HEK293 (cell line): ENCODE measurements around the gene BCL7A.

Experiments
- CTCF ChIA-PET: fragments of 350-600 bp; formaldehyde crosslinking; extraction: SDS; loops from one replicate; lab custom pipeline; 2021; ENCODE audit warnings: antibody characterized with exemption; lab: Yijun Ruan, JAX
- POLR2A ChIA-PET: fragments of 300-600 bp; formaldehyde crosslinking; extraction: SDS; loops from one replicate; lab custom pipeline; 2020; ENCODE audit warnings: antibody characterized with exemption, inconsistent platforms; lab: Yijun Ruan, JAX
- H3K27ac ChIP-seq: fragments of 200-500 bp; sonication (Bioruptor generic); 2 replicates; pipeline ENCODE4 v1.5.1; 2014; ENCODE audit warnings: low read depth, low read length, control low read depth, inconsistent platforms; ENCODE audit errors: extremely low read depth
- H3K36me3 ChIP-seq, 2 experiments: fragments of 200-500 bp in 1 of 2; sonication (Bioruptor generic) in 1 of 2; 1 replicate in 1 of 2; 2 replicates in 1 of 2; pipeline ENCODE4 v1.5.1; 2014 to 2017; ENCODE audit warnings: inconsistent platforms in 2 of 2, low read length in 2 of 2; ENCODE audit not compliant: control insufficient read depth in 2 of 2, insufficient read depth in 1 of 2
- H3K4me1 ChIP-seq: fragments of 200-500 bp; sonication (Bioruptor generic); 2 replicates; pipeline ENCODE4 v1.5.1; 2014; ENCODE audit warnings: mild to moderate bottlenecking, low read length, inconsistent platforms; ENCODE audit not compliant: control insufficient read depth, insufficient read depth
- H3K4me3 ChIP-seq: 2 replicates; pipeline ENCODE4 v1.5.1; 2011; ENCODE audit warnings: low read depth, mild to moderate bottlenecking, control low read depth, low read length, moderate library complexity
- H3K9me3 ChIP-seq: fragments of 200-500 bp; sonication (Bioruptor generic); 2 replicates; pipeline ENCODE4 v1.5.1; 2014; ENCODE audit warnings: low read depth, low read length, inconsistent platforms; ENCODE audit not compliant: control insufficient read depth, insufficient read depth
- KLF7 ChIP-seq: fragments of 450-650 bp; formaldehyde crosslinking; IDR thresholded peaks from 2 replicates; pipeline ENCODE4 v1.5.1; 2016; ENCODE audit warnings: missing biosample characterization, missing genetic modification characterization, borderline replicate concordance
- OSR2 ChIP-seq: fragments of 450-650 bp; formaldehyde crosslinking; IDR thresholded peaks from 2 replicates; pipeline ENCODE4 v1.5.1; 2016; ENCODE audit warnings: missing biosample characterization, missing genetic modification characterization
- ZBTB17 ChIP-seq: fragments of 450-650 bp; formaldehyde crosslinking; IDR thresholded peaks from 2 replicates; pipeline ENCODE4 v1.5.1; 2016; ENCODE audit warnings: missing biosample characterization, missing genetic modification characterization
- ZIC2 ChIP-seq: fragments of 450-650 bp; formaldehyde crosslinking; IDR thresholded peaks from 2 replicates; pipeline ENCODE4 v1.5.1; 2016; ENCODE audit warnings: missing biosample characterization, missing genetic modification characterization
- ZNF138 ChIP-seq: fragments of 450-650 bp; formaldehyde crosslinking; IDR thresholded peaks from 2 replicates; pipeline ENCODE4 v1.5.1; 2016; ENCODE audit warnings: missing biosample characterization, missing genetic modification characterization, borderline replicate concordance
- ZNF350 ChIP-seq: fragments of 450-650 bp; formaldehyde crosslinking; IDR thresholded peaks from 2 replicates; pipeline ENCODE4 v1.5.0; 2017; ENCODE audit warnings: missing biosample characterization, mild to moderate bottlenecking, missing genetic modification characterization
- ZNF391 ChIP-seq: fragments of 450-650 bp; formaldehyde crosslinking; IDR thresholded peaks from 2 replicates; pipeline ENCODE4 v1.5.1; 2016; ENCODE audit warnings: low read depth, missing biosample characterization, missing genetic modification characterization, borderline replicate concordance
- ZNF398 ChIP-seq: fragments of 450-650 bp; formaldehyde crosslinking; IDR thresholded peaks from 2 replicates; pipeline ENCODE4 v1.5.1; 2017; ENCODE audit warnings: missing biosample characterization, missing genetic modification characterization
- ZNF560 ChIP-seq: fragments of 450-650 bp; formaldehyde crosslinking; IDR thresholded peaks from 2 replicates; pipeline ENCODE4 v1.5.1; 2017; ENCODE audit warnings: missing biosample characterization, missing genetic modification characterization, borderline replicate concordance
- ZNF600 ChIP-seq: fragments of 450-650 bp; formaldehyde crosslinking; IDR thresholded peaks from 2 replicates; pipeline ENCODE4 v1.5.1; 2016; ENCODE audit warnings: missing biosample characterization, missing genetic modification characterization
- ZNF677 ChIP-seq: fragments of 450-650 bp; IDR thresholded peaks from 2 replicates; pipeline ENCODE4 v1.5.0; 2018; ENCODE audit warnings: missing biosample characterization, mild to moderate bottlenecking, missing genetic modification characterization, moderate library complexity
- ZNF692 ChIP-seq: fragments of 450-650 bp; formaldehyde crosslinking; IDR thresholded peaks from 2 replicates; pipeline ENCODE4 v1.5.1; 2016; ENCODE audit warnings: missing biosample characterization, missing genetic modification characterization
- TF ChIP-seq, protein P1 (sequence below): fragments of 450-650 bp; formaldehyde crosslinking; IDR thresholded peaks from 2 replicates; pipeline ENCODE4 v1.5.1; 2016; ENCODE audit warnings: missing biosample characterization, missing genetic modification characterization
- TF ChIP-seq, protein P2 (sequence below): fragments of 450-650 bp; formaldehyde crosslinking; IDR thresholded peaks from 2 replicates; pipeline ENCODE4 v1.5.1; 2016; ENCODE audit warnings: missing biosample characterization, missing genetic modification characterization
- TF ChIP-seq, protein P3 (sequence below): fragments of 450-650 bp; formaldehyde crosslinking; IDR thresholded peaks from 2 replicates; pipeline ENCODE4 v1.5.1; 2016; ENCODE audit warnings: missing biosample characterization, missing genetic modification characterization, borderline replicate concordance

The BCL7A gene

GRCh38 chr12:122099280-122099749, 77.6 kb downstream of the BCL7A start:
- POLR2A ChIA-PET = no interaction called here
- Histone ChIP-seq H3K4me3 (no peak overlapping the region), H3K9me3 (no peaks in the 10 kb centered on the region), H3K4me1 (peaks cover 27% of the 10 kb centered on the region), H3K36me3 (no peaks in the 10 kb centered on the region; a peak in 1 of 3 replicates), H3K27ac (no peak overlapping the region)
- no peak for TF ChIP-seq ZNF560 (tag by site-specific recombination)
- TF ChIP-seq, protein P1, sequence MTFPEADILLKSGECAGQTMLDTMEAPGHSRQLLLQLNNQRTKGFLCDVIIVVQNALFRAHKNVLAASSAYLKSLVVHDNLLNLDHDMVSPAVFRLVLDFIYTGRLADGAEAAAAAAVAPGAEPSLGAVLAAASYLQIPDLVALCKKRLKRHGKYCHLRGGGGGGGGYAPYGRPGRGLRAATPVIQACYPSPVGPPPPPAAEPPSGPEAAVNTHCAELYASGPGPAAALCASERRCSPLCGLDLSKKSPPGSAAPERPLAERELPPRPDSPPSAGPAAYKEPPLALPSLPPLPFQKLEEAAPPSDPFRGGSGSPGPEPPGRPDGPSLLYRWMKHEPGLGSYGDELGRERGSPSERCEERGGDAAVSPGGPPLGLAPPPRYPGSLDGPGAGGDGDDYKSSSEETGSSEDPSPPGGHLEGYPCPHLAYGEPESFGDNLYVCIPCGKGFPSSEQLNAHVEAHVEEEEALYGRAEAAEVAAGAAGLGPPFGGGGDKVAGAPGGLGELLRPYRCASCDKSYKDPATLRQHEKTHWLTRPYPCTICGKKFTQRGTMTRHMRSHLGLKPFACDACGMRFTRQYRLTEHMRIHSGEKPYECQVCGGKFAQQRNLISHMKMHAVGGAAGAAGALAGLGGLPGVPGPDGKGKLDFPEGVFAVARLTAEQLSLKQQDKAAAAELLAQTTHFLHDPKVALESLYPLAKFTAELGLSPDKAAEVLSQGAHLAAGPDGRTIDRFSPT = peak; percentile 64; the same call in 1 of the 2 replicates
- TF ChIP-seq, protein P2, sequence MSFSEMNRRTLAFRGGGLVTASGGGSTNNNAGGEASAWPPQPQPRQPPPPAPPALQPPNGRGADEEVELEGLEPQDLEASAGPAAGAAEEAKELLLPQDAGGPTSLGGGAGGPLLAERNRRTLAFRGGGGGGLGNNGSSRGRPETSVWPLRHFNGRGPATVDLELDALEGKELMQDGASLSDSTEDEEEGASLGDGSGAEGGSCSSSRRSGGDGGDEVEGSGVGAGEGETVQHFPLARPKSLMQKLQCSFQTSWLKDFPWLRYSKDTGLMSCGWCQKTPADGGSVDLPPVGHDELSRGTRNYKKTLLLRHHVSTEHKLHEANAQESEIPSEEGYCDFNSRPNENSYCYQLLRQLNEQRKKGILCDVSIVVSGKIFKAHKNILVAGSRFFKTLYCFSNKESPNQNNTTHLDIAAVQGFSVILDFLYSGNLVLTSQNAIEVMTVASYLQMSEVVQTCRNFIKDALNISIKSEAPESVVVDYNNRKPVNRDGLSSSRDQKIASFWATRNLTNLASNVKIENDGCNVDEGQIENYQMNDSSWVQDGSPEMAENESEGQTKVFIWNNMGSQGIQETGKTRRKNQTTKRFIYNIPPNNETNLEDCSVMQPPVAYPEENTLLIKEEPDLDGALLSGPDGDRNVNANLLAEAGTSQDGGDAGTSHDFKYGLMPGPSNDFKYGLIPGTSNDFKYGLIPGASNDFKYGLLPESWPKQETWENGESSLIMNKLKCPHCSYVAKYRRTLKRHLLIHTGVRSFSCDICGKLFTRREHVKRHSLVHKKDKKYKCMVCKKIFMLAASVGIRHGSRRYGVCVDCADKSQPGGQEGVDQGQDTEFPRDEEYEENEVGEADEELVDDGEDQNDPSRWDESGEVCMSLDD = no peak
- peak; percentile 77 for TF ChIP-seq ZIC2 (tag by site-specific recombination)
- no peak for TF ChIP-seq ZNF391 (tag by site-specific recombination)
- no peak for TF ChIP-seq ZNF350
- no peak for TF ChIP-seq KLF7
- TF ChIP-seq, protein P3, sequence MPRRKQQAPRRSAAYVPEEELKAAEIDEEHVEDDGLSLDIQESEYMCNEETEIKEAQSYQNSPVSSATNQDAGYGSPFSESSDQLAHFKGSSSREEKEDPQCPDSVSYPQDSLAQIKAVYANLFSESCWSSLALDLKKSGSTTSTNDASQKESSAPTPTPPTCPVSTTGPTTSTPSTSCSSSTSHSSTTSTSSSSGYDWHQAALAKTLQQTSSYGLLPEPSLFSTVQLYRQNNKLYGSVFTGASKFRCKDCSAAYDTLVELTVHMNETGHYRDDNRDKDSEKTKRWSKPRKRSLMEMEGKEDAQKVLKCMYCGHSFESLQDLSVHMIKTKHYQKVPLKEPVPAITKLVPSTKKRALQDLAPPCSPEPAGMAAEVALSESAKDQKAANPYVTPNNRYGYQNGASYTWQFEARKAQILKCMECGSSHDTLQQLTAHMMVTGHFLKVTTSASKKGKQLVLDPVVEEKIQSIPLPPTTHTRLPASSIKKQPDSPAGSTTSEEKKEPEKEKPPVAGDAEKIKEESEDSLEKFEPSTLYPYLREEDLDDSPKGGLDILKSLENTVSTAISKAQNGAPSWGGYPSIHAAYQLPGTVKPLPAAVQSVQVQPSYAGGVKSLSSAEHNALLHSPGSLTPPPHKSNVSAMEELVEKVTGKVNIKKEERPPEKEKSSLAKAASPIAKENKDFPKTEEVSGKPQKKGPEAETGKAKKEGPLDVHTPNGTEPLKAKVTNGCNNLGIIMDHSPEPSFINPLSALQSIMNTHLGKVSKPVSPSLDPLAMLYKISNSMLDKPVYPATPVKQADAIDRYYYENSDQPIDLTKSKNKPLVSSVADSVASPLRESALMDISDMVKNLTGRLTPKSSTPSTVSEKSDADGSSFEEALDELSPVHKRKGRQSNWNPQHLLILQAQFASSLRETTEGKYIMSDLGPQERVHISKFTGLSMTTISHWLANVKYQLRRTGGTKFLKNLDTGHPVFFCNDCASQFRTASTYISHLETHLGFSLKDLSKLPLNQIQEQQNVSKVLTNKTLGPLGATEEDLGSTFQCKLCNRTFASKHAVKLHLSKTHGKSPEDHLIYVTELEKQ (tag by site-specific recombination) = no peak
- TF ChIP-seq ZNF677 (tag by site-specific recombination) = no peak
- TF ChIP-seq ZNF398 (tag by site-specific recombination) = no peak
- no peak for TF ChIP-seq OSR2
- no peak for TF ChIP-seq ZNF138 (tag by site-specific recombination)
- CTCF ChIA-PET = interaction anchor here (0.7 kb wide), 1 partner anchor 33 kb away, joined by 3 read pairs; no protein-coding TSS in a partner anchor

DNA sequence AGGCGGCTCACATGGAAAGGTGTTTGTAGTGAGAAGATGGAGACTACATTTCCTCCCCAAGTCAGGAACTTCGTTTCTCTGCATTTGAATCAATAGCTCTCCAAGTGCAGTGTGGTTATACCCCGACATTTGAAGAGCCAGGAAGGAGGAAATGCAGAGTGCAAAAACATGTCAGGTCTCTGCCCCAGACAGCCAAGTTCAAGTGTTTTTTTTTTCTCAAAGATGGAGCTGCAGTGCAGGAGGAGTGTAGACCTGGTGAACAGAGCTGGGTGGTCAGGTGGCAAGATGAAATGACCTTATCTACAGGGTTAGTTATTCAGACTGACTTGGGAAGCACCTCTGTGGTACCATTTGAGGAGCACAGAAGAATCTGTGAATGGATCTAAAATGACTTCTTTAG, 78.2 kb downstream of the BCL7A start:
- ChIA-PET CTCF (interaction anchor here (0.6 to 1.5 kb wide), 4 partner anchors 9 to 58 kb away, joined by 3 to 4 read pairs (median 3); no protein-coding TSS in a partner anchor), POLR2A (interaction anchor here (0.6 to 1.5 kb wide), 2 partner anchors 12 to 22 kb away, joined by 3 to 4 read pairs; no protein-coding TSS in a partner anchor)
- H3K9me3 ChIP-seq = no peaks in the 10 kb centered on the region
- peaks cover 27% of the 10 kb centered on the region for H3K4me1 ChIP-seq
- H3K4me3 ChIP-seq = no peak overlapping the region
- H3K36me3 ChIP-seq = no peaks in the 10 kb centered on the region; a peak in 1 of 3 replicates
- TF ChIP-seq ZNF692 (tag by site-specific recombination) (no peak), ZBTB17 (tag by site-specific recombination) (peak; percentile 66), ZNF560 (tag by site-specific recombination) (no peak), ZNF600 (0 out of 2 replicates have a peak, but pooled peaks have one; percentile 15)
- H3K27ac ChIP-seq = no peak overlapping the region
